ENCODE data around the gene FYN.

FYN gene

GRCh38 chr6:111776236-111777221 lies 96.7 kb downstream of the FYN start:
- peak; percentile 16 for DNase-seq (ENCODE audit: low spot score)
- in situ Hi-C loops (cut with MboI; ENCODE audit: low pct_unique_long_range_greater_than_20kb, low sequenced_read_pairs, unreplicated experiment), result no loop called here
- TF ChIP-seq, protein P1, sequence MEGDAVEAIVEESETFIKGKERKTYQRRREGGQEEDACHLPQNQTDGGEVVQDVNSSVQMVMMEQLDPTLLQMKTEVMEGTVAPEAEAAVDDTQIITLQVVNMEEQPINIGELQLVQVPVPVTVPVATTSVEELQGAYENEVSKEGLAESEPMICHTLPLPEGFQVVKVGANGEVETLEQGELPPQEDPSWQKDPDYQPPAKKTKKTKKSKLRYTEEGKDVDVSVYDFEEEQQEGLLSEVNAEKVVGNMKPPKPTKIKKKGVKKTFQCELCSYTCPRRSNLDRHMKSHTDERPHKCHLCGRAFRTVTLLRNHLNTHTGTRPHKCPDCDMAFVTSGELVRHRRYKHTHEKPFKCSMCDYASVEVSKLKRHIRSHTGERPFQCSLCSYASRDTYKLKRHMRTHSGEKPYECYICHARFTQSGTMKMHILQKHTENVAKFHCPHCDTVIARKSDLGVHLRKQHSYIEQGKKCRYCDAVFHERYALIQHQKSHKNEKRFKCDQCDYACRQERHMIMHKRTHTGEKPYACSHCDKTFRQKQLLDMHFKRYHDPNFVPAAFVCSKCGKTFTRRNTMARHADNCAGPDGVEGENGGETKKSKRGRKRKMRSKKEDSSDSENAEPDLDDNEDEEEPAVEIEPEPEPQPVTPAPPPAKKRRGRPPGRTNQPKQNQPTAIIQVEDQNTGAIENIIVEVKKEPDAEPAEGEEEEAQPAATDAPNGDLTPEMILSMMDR (IDR thresholded peaks at IDR 0.05; ENCODE audit: extremely low read depth, insufficient read depth, missing control alignments), result no peak

- TF ChIP-seq, protein P1 (IDR thresholded peaks at IDR 0.05; ENCODE audit: extremely low read depth, insufficient read depth, missing control alignments), result no peak
- no peak for DNase-seq (ENCODE audit: low spot score)
- in situ Hi-C loops (cut with MboI; ENCODE audit: low pct_unique_long_range_greater_than_20kb, low sequenced_read_pairs, unreplicated experiment), result no loop called here
Observed at GRCh38 chr6:111775145-111775922, 97.9 kb downstream of the FYN start.

DNA sequence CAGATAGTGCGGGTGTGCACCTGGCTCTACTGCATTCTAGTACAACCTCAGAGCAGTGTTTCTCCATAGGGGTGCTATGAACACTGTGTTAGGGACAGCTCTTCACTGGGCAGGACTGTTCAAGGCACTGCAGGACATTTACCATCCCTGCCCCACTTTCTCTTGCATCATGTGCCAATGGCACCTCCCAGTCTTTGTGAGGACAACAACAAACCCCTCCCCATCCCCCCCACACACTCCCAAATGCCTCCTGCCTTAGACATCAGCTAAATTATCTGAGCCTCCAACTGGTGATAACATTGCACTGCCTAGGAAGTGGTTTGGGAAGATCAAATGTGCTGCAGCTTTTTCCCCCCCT lies 98.9 kb downstream of the FYN start:
- TF ChIP-seq, protein P1 (IDR thresholded peaks at IDR 0.05; ENCODE audit: extremely low read depth, insufficient read depth, missing control alignments), result no peak
- DNase-seq (ENCODE audit: low spot score), result no peak
- in situ Hi-C loops (cut with MboI; ENCODE audit: low pct_unique_long_range_greater_than_20kb, low sequenced_read_pairs, unreplicated experiment), result no loop called here

DNA sequence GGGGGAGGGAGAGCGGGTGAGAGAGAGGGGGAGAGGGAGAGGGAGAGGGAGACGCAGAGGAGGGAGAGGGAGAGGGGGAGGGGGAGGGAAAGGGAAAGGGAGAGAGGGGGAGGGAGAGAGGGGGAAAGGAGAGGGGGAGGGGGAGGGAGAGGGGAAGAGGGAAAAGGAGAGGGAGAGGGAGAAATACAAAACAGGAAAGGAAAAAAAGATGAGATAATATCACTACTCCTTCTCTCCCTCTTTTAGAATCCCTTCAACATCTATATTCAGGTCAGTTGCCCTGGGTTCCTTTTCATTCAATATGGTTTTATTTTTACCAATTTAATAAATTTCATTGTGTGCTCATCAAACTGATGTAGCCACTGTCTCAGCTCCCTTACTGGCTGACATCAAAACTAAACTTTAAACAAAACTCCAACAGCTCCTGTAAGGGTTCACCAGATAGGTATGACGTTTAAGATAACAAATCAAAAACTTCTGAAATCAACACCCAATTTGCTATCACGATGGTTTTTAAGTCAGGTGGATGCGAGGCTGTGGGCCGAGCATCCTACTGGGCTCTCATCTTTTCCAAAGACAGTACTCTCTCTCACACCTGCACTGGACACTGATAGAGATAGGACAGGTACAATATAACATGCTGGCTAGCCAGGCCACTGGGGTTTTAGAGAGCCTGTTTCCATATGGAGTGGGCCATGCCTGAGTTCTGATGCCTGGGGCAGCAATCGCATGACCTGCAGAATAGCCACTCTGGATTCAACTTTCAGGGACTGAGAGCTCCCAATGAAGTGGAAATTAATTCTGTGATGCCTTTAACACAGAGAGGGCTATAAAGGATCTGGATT lies 99.5 kb downstream of the FYN start:
- in situ Hi-C loops (cut with MboI; ENCODE audit: low pct_unique_long_range_greater_than_20kb, low sequenced_read_pairs, unreplicated experiment), result no loop called here
- DNase-seq (ENCODE audit: low spot score), result no peak

DNA sequence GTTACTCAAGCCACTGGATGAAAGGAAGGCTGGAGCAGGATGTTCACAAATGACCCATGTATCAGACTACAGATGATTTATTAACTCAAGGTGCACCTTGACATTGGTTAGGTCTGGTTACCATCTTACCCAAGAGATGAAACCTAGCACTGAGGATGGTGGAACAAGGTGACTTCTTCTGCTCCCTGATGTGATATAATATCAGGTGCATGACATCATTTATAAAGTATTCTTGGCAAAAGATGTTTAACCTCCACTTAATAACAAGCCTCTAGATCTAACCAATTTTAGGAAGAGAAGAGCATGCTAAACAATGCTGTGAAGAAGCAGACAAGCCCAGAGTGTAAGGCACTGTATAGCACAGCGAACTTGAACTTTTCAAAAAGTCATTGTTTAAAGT lies 100.9 kb downstream of the FYN start:
- TF ChIP-seq, protein P1 (IDR thresholded peaks at IDR 0.05; ENCODE audit: extremely low read depth, insufficient read depth, missing control alignments), result no peak
- DNase-seq (ENCODE audit: low spot score), result no peak
- in situ Hi-C loops (cut with MboI; ENCODE audit: low pct_unique_long_range_greater_than_20kb, low sequenced_read_pairs, unreplicated experiment), result no loop called here

More for the DNA sequence above, 99.5 kb downstream of the FYN start:
- TF ChIP-seq, protein P1 (IDR thresholded peaks at IDR 0.05; ENCODE audit: extremely low read depth, insufficient read depth, missing control alignments), result no peak

GRCh38 chr6:111771629-111772028 lies 101.6 kb downstream of the FYN start:
- in situ Hi-C loops (cut with MboI; ENCODE audit: low pct_unique_long_range_greater_than_20kb, low sequenced_read_pairs, unreplicated experiment), result no loop called here
- no peak for DNase-seq (ENCODE audit: low spot score)
- TF ChIP-seq, protein P1 (IDR thresholded peaks at IDR 0.05; ENCODE audit: extremely low read depth, insufficient read depth, missing control alignments), result no peak
